Astrocyte of the spinal cord (primary cell): Measurements from ENCODE around the gene PCNT.
"Not testable (repeated sequence)": the region's sequence is repeated elsewhere in the genome, so short reads cannot be mapped to it uniquely, and the experiment has no call there.

Experiments used
- DNase-seq: peaks from one replicate; pipeline ENCODE4 v3.0.0; 2011; ENCODE audit warnings: low read depth, low spot score
- H3K4me3 ChIP-seq: 2 replicates; pipeline ENCODE4 v1.5.1; 2011; ENCODE audit warnings: low read depth, mild to moderate bottlenecking, low read length, moderate library complexity
- in situ Hi-C: cut with HindIII; loops from 2 replicates; pipeline ENCODE4 v1.10.0; 2017; ENCODE audit warnings: low sequenced_read_pairs
- TF ChIP-seq, protein P1 (sequence below): IDR thresholded peaks from 2 replicates; pipeline ENCODE4 v1.5.1; 2012; ENCODE audit warnings: low read depth, mild to moderate bottlenecking, low read length, inconsistent platforms

PCNT gene

DNA sequence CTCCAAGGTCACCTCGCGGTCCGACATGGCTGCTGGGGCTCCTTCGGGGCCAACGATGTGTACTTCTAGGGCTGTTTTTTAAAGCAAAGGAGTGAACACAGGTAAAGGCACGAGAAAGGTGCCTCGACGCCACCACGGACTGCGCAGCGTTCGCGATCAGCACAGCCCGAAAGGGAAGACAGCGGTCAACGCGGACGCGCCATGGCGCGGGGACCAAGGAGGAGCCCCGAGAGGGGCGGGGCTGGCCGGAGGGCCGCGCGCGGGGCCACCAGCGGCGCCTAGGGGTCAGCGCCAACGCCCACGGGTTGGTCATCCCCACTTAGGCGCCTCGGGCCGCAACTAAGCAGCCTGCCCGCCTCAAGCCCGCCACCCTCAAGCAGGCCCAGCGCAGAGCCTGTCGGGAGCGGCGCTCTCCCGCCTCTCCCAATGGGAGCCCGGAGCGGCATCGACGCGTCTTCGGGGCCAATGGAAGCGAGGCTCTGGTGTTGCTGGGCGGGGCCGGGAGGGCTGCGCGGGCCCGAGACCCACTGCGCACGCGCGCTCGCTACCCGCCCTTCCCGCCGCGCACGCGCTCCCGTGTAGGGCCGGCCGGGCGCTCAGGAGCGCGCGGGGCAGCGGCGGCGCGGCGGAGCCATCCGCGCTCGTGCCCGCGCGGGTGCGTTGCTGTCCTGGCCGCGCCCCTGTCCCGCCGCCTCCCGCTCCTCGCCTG is 134.5 kb downstream of the PCNT start, which contains the start of gene DIP2A:
Gene DIP2A, plus strand, starts transcription at position 577 of the 709 bp plus-strand sequence. CDS start 241 bp downstream, outside the sequence.
- peak within 1 kb of the TSS; percentile 83 for H3K4me3 ChIP-seq
- TF ChIP-seq, protein P1, sequence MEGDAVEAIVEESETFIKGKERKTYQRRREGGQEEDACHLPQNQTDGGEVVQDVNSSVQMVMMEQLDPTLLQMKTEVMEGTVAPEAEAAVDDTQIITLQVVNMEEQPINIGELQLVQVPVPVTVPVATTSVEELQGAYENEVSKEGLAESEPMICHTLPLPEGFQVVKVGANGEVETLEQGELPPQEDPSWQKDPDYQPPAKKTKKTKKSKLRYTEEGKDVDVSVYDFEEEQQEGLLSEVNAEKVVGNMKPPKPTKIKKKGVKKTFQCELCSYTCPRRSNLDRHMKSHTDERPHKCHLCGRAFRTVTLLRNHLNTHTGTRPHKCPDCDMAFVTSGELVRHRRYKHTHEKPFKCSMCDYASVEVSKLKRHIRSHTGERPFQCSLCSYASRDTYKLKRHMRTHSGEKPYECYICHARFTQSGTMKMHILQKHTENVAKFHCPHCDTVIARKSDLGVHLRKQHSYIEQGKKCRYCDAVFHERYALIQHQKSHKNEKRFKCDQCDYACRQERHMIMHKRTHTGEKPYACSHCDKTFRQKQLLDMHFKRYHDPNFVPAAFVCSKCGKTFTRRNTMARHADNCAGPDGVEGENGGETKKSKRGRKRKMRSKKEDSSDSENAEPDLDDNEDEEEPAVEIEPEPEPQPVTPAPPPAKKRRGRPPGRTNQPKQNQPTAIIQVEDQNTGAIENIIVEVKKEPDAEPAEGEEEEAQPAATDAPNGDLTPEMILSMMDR, result no peak
- peak; percentile 98 for DNase-seq
- in situ Hi-C loops, result no loop called here

DNA sequence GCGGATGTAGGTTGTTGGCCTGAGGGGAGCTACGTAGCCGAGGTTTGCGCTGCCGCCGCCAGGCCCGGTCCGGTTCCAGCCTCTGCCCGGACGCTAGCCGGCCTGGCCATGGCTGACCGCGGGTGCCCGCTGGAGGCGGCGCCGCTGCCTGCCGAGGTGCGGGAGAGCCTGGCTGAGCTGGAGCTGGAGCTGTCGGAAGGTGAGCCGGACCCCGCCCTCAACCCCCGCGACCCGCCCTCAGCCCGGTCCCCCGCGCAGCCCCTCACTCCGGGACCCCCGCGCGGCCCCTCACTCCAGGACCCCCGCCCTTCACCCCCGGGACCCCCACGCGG is 135.0 kb downstream of the PCNT start:
- in situ Hi-C loops, result no loop called here
- TF ChIP-seq, protein P1, result no peak
- H3K4me3 ChIP-seq, result peak overlapping the region; percentile 68
- DNase-seq, result no peak

DNA sequence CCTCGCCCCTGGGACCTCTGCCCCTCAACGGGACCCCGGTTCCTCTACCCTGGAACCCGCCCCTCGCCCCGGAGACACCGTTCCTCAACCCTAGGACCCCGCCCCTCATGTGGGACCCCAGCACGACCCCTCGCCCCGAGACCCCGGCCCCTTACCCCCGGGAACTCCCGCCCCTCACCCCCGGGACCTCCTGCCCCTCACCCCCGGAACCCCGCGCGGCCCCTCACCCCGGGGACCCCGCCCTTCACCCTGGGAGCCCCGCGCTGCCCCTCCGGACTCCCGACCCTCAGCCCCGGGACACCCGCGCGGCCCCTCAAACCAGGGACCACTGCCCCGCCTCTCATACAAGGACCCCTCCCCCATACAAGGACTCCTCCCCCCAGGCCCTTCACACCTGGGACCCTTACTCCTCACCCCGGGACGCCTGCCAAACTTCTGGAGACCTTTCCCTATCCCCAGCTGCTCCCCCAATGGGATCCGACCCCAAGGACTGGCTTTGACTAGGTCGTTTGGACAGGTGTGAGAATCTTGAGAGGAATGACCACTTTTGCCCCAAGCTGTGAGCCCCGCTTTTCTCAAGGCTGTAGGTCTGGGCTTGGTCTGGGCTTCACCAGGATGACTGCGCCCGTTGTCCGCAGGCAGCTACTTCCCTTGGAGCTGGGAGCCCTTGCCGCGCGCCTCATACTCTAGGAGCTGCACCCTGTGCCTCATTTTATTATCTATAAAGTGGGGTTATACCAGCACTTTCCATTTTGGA is 135.6 kb downstream of the PCNT start:
- in situ Hi-C loops, result no loop called here
- TF ChIP-seq, protein P1, result no peak
- H3K4me3 ChIP-seq, result peak overlapping the region; percentile 68
- DNase-seq, result peak; percentile 33

DNA sequence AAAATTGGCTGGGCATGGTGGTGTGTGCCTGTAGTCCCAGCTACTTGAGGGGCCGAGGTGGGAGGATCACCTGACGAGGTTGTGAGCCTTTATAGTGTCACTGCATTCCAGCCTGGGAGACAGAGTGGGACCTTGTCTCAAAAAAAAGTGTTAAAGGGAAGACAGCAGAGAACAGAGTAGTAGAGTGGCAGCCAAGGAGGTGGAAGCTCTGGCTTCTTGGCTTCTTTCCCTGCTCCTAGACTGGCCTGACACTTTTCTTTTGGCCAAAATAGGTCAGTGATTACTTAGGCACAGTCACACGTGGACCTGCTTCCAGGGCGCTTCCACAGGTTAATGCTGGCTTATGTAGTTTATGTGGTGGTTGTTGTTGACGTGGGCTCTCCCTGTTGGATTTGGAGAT is 138.0 kb downstream of the PCNT start:
- TF ChIP-seq, protein P1, result no peak
- in situ Hi-C loops, result no loop called here
- DNase-seq, result no peak

DNA sequence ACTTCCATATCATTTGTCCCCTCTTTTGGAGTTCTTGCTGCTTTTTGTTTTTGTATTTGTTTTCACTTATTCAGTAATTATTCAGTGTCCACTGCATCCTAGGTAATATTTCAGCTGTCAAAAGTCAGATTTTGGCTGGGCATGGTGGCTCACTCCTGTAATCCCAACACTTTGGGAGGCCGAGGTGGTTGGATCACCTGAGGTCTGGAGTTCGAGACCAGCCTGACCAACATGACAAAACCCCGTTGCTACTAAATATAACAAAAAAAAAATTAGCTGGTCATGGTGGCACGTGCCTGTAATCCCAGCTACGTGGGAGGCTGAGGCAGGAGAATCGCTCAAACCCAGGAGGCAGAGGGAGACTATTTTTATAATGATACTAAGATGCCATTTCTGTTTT is 141.2 kb downstream of the PCNT start:
- H3K4me3 ChIP-seq, in situ Hi-C loops: not testable (repeated sequence)

More for the DNA sequence above, 138.0 kb downstream of the PCNT start:
- no peak overlapping the region for H3K4me3 ChIP-seq

DNA sequence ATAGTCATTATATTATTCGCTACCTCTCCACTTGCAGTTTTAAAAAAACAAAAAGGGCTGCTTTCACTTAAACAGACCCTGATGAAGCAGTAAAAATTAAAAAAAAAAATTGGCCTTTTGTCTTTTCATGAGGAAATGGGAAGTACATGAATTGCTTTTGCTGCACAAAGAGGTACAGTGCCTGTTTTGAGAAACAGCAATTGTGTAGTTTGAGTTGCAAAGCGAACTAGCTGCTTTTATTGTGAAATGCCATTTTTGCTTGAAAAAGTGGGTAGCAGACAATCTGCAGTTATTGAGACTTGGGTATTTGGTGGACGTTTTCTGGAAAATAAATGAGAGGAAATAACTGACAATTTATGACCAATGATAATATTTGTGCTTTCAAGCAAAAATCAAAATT is 141.7 kb downstream of the PCNT start:
- in situ Hi-C loops, result no loop called here
- TF ChIP-seq, protein P1, result no peak
- no peak for DNase-seq
- no peak overlapping the region for H3K4me3 ChIP-seq

More for the DNA sequence above, 141.2 kb downstream of the PCNT start:
- DNase-seq, result not testable (repeated sequence)
